Activated effector memory CD4-positive, alpha-beta T cell treated with anti-CD3 and anti-CD28 coated beads, Interleukin-2, amount 50 U/mL, for 16 hours (primary cell): ENCODE results near the gene OR51G2.

Experiments used
- DNase-seq: peaks from one replicate; pipeline ENCODE4 v3.0.0-alpha.2; 2020

OR51G2 gene

DNA sequence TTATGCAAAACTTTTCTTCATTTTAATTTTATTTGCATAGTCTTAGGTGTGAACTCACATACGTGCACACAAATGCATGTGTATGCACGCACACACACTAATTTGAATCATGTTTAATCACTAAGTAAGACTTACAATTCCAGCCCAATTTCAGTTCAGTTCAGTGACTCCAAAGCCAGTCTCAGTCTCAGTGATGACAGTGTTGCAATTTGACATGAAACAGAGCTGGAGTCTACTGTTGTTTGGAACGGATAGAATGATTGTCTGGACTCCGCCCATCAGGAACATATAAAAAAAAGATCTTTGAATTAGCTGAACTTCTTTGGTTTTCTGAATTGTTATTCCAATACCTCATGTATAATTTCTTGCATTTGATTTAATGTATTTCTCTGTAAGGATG is 55.3 kb downstream of the OR51G2 start:
- DNase-seq = no peak
